GM18498 (cell line): Measurements from ENCODE around the gene WDR12.
"Not testable (repeated sequence)": the region's sequence is repeated elsewhere in the genome, so short reads cannot be mapped to it uniquely, and the experiment has no call there.

Experiments used
- ATAC-seq: cut with Tn5 transposase; IDR thresholded peaks from one replicate; pipeline ENCODE4 v1.9.1; 2021; ENCODE audit warnings: mild to moderate bottlenecking, moderate library complexity; ENCODE audit not compliant: unreplicated experiment

WDR12 gene

GRCh38 chr2:202911512-202912341 lies at the start of gene WDR12, which contains the start of gene CARF:
Gene WDR12, minus strand, starts transcription at chr2:202911673. Its CDS starts 197 bp downstream, at chr2:202911476.
Gene CARF, plus strand, starts transcription at chr2:202912275. Its CDS starts 29,628 bp downstream, at chr2:202941903.
- peak; percentile 79 for ATAC-seq

- no peak for ATAC-seq
Measured at GRCh38 chr2:202960524-202960923, 49.1 kb upstream of the WDR12 start.

GRCh38 chr2:202950592-202950991 lies 39.1 kb upstream of the WDR12 start:
- ATAC-seq, result no peak

- ATAC-seq, result not testable (repeated sequence)
Measured at GRCh38 chr2:202949333-202949732, 37.9 kb upstream of the WDR12 start.

- ATAC-seq, result no peak
Measured at GRCh38 chr2:202945497-202945896, 34.0 kb upstream of the WDR12 start.

- ATAC-seq, result no peak
Measured at GRCh38 chr2:202944816-202945215, 33.3 kb upstream of the WDR12 start.

GRCh38 chr2:202944408-202944807 lies 32.9 kb upstream of the WDR12 start:
- no peak for ATAC-seq

GRCh38 chr2:202941771-202942170 lies 30.3 kb upstream of the WDR12 start:
- no peak for ATAC-seq

- ATAC-seq, result no peak
Measured at GRCh38 chr2:202938960-202939359, 27.5 kb upstream of the WDR12 start.

GRCh38 chr2:202934456-202934855 lies 23.0 kb upstream of the WDR12 start:
- no peak for ATAC-seq

GRCh38 chr2:202933958-202934357 lies 22.5 kb upstream of the WDR12 start:
- no peak for ATAC-seq

- ATAC-seq, result no peak
Measured at GRCh38 chr2:202933139-202933510, 21.7 kb upstream of the WDR12 start.

GRCh38 chr2:202932425-202933138 lies 21.1 kb upstream of the WDR12 start:
- ATAC-seq, result no peak

- ATAC-seq, result no peak
Measured at GRCh38 chr2:202918860-202919259, 7.4 kb upstream of the WDR12 start.

- peak; percentile 68 for ATAC-seq
Measured at GRCh38 chr2:202912342-202913201, 1.1 kb upstream of the WDR12 start.

- ATAC-seq, result peak; percentile 16
Measured at GRCh38 chr2:202911203-202911511, 316 bp downstream of the WDR12 start.

- ATAC-seq, result no peak
Measured at GRCh38 chr2:202910698-202911097, 775 bp downstream of the WDR12 start.

GRCh38 chr2:202910250-202910649 lies 1.2 kb downstream of the WDR12 start:
- ATAC-seq, result not testable (repeated sequence)

- no peak for ATAC-seq
Measured at GRCh38 chr2:202909394-202910192, 1.9 kb downstream of the WDR12 start.

GRCh38 chr2:202908186-202908585 lies 3.3 kb downstream of the WDR12 start:
- no peak for ATAC-seq
